ENCODE data around the gene TBC1D14. TPM values are rescaled to one million over a fixed set of nuclear protein-coding genes. Genes with fewer than 3 reads are reported as not detected.

The TBC1D14 gene
- total and polyA plus RNA-seq, 2 of the 4 experiments (the other 2 are of a cell fraction), result 31.7 to 40.7 TPM

- dilution Hi-C loops (cut with HindIII; ENCODE audit: low sequenced_read_pairs, unreplicated experiment), result no loop called here
- Histone ChIP-seq H3K4me3 (ENCODE audit: insufficient read depth, low read depth, low read length) (no peak overlapping the region), H3K36me3 (ENCODE audit: control insufficient read depth, insufficient read depth, low read length) (no peaks in the 10 kb centered on the region), H3K4me1 (ENCODE audit: control insufficient read depth, insufficient read depth, low read length) (0 out of 2 replicates have a peak, but pooled peaks cover 1% of the 10 kb centered on the region), H2BK20ac (ENCODE audit: low read depth, low read length) (no peak overlapping the region), H2AFZ (replicated peaks; ENCODE audit: low read length, poor library complexity) (no peak overlapping the region), H4K20me1 (ENCODE audit: insufficient read depth, low read length) (no peaks in the 10 kb centered on the region), H2BK120ac (ENCODE audit: low read depth, low read length) (no peak overlapping the region), H3K9ac (ENCODE audit: low read depth, low read length) (no peak overlapping the region), H3K56ac (ENCODE audit: extremely low read depth, insufficient read depth, low read length) (no peak overlapping the region), H3K18ac (ENCODE audit: low read depth, low read length) (no peak overlapping the region), H3K27ac (ENCODE audit: insufficient read depth, low read length) (no peak overlapping the region), H2AK9ac (replicated peaks; ENCODE audit: low read depth, low read length, poor library complexity) (no peak overlapping the region), H3K9me3 (ENCODE audit: control insufficient read depth, insufficient read depth, low read length) (no peaks in the 10 kb centered on the region), H2BK15ac (ENCODE audit: low read depth, low read length) (no peak overlapping the region), H2BK5ac (ENCODE audit: low read depth, low read length, poor library complexity, severe bottlenecking) (no peak overlapping the region), H3K4me2 (ENCODE audit: low read depth, low read length) (no peak overlapping the region), H3K14ac (replicated peaks; ENCODE audit: low read depth, low read length) (no peak overlapping the region), H3K79me1 (ENCODE audit: low read depth in 1 of 2, low read length in 2 of 2) (peaks cover 0 to 3% of the 10 kb centered on the region in 2 experiments; a peak in 2 of 4 replicates), H4K8ac (ENCODE audit: low read depth in 2 of 2, low read length in 2 of 2) (no peak overlapping the region), H3K9me1 (ENCODE audit: insufficient read depth, low read length) (0 out of 2 replicates have a peak, but pooled peaks cover 3% of the 10 kb centered on the region), H4K91ac (ENCODE audit: insufficient read depth, low read depth, low read length) (no peak overlapping the region), H3K23ac (ENCODE audit: low read depth, low read length) (no peak overlapping the region), H2AK5ac (ENCODE audit: low read depth, low read length) (no peak overlapping the region), H3K4ac (ENCODE audit: low read depth, low read length) (no peak overlapping the region), H3K27me3 (ENCODE audit: control insufficient read depth, insufficient read depth, low read length) (no peaks in the 10 kb centered on the region), H4K5ac (ENCODE audit: low read depth, low read length) (no peak overlapping the region)
- ChIA-PET CTCF (interaction anchor here (0.5 to 1.4 kb wide), 17 partner anchors 9 to 279 kb away, joined by 3 to 10 read pairs (median 3); partner anchors contain the start of gene TADA2B), POLR2A (ENCODE audit: unreplicated experiment) (interaction anchor here (0.6 kb wide), 1 partner anchor 65 kb away, joined by 4 read pairs; no protein-coding TSS in a partner anchor)
- TF ChIP-seq, protein P1, sequence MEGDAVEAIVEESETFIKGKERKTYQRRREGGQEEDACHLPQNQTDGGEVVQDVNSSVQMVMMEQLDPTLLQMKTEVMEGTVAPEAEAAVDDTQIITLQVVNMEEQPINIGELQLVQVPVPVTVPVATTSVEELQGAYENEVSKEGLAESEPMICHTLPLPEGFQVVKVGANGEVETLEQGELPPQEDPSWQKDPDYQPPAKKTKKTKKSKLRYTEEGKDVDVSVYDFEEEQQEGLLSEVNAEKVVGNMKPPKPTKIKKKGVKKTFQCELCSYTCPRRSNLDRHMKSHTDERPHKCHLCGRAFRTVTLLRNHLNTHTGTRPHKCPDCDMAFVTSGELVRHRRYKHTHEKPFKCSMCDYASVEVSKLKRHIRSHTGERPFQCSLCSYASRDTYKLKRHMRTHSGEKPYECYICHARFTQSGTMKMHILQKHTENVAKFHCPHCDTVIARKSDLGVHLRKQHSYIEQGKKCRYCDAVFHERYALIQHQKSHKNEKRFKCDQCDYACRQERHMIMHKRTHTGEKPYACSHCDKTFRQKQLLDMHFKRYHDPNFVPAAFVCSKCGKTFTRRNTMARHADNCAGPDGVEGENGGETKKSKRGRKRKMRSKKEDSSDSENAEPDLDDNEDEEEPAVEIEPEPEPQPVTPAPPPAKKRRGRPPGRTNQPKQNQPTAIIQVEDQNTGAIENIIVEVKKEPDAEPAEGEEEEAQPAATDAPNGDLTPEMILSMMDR (conservative IDR thresholded peaks at IDR 0.05; ENCODE audit: low read depth, low read length), result peak; percentile 88
- TF ChIP-seq MAFK (IDR thresholded peaks at IDR 0.05; ENCODE audit: low read depth, low read length) (peak; percentile 93), RAD21 (IDR thresholded peaks at IDR 0.05; ENCODE audit: low read length) (peak; percentile 80), MAZ (IDR thresholded peaks at IDR 0.05; ENCODE audit: borderline replicate concordance, low read depth, low read length) (no peak), CHD1 (IDR thresholded peaks at IDR 0.05; ENCODE audit: low read depth, low read length) (no peak), RFX5 (IDR thresholded peaks at IDR 0.05; ENCODE audit: low read depth, low read length) (no peak), CEBPB (IDR thresholded peaks at IDR 0.05; ENCODE audit: low read depth, low read length) (no peak), MXI1 (IDR thresholded peaks at IDR 0.05; ENCODE audit: borderline replicate concordance, low read depth, low read length) (no peak), USF2 (IDR thresholded peaks at IDR 0.05; ENCODE audit: low read depth, low read length) (0 out of 2 replicates have a peak, but pooled peaks have one; percentile 4), RCOR1 (IDR thresholded peaks at IDR 0.05; ENCODE audit: insufficient replicate concordance, low read length) (no peak), SMC3 (IDR thresholded peaks at IDR 0.05; ENCODE audit: low read depth, low read length) (peak; percentile 85)
- intact Hi-C loops (cut with micrococcal nuclease), result loop anchor here (1.0 to 5.0 kb wide), 3 partner anchors 19 to 96 kb away; no protein-coding TSS in a partner anchor
- 0% methylated on average over 2 of the region's 7 CpGs; no CpG with 5 or more reads in 1 of the 2 experiments for WGBS, 2 experiments (ENCODE audit: extremely low coverage in 2 of 2, insufficient read length in 1 of 2)
- in situ Hi-C loops (cut with MboI; ENCODE audit: low sequenced_read_pairs), result no loop called here
- ATAC-seq (ENCODE audit: low read depth) (peak; percentile 99), DNase-seq (peak; percentile 84)
- BruUV-seq (replicated peaks), result no TSS peak
These were observed 64.7 kb downstream of the TBC1D14 start for GRCh38 chr4:6974138-6974848.
